OCI-LY7 (cell line): ENCODE data around the gene TADA2B.

Source experiments
- EZH2phosphoT487 ChIP-seq: fragments of 200-600 bp; sonication (generic); IDR thresholded peaks from 2 replicates; pipeline ENCODE4 v1.6.1; 2018; ENCODE audit warnings: low read depth, borderline replicate concordance, mild to moderate bottlenecking, mixed run types, antibody characterized with exemption, low read length, moderate library complexity, mixed read lengths
- TF ChIP-seq, protein P1 (sequence below): fragments of 200-600 bp; sonication (generic); conservative IDR thresholded peaks from 2 replicates; pipeline ENCODE4 v1.5.1; 2014; ENCODE audit warnings: mild to moderate bottlenecking, antibody characterized with exemption, low read length, moderate library complexity, mixed read lengths

DNA sequence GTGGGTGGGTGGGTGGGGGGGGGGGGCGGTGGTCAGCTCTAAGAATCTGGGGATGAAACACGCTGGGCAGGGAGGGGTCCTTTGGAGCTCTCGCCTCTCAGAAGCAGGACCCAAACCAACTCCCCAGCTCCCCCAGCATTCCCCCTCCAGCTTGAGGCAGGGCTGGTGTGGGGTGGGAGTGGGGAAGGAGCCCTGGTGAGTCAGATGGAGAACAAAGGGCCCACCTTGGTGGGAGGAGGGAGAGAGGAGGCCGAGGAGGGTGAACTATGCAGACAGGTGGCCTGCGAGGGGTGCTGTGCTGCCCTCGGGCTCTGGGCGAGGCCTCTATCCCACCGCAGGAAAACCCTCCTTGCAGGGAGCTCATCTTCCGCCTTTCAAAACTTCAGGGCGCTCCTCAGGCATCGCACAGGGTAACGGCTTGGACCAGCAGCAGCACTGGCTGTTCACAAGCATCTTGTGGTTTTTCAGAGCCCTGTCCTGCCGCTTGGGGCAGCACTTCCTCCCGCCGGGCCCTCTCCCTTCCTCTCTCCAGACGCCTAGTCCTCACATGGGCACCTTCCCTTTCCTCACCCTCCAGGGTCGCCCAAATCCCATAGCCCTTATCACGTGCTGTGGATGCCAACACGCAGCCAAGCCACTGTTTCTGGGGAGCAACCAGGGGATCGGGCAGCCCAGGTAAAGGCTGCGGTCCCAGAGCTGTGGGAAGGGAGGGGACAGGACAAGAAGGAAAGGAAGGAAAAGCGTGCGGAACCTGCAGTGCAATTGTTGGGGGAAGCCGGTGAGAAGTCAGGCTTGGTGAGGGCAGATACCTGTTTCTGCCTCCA is 58.7 kb downstream of the TADA2B start:
- TF ChIP-seq, protein P1, sequence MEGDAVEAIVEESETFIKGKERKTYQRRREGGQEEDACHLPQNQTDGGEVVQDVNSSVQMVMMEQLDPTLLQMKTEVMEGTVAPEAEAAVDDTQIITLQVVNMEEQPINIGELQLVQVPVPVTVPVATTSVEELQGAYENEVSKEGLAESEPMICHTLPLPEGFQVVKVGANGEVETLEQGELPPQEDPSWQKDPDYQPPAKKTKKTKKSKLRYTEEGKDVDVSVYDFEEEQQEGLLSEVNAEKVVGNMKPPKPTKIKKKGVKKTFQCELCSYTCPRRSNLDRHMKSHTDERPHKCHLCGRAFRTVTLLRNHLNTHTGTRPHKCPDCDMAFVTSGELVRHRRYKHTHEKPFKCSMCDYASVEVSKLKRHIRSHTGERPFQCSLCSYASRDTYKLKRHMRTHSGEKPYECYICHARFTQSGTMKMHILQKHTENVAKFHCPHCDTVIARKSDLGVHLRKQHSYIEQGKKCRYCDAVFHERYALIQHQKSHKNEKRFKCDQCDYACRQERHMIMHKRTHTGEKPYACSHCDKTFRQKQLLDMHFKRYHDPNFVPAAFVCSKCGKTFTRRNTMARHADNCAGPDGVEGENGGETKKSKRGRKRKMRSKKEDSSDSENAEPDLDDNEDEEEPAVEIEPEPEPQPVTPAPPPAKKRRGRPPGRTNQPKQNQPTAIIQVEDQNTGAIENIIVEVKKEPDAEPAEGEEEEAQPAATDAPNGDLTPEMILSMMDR: peak; percentile 80
- TF ChIP-seq EZH2phosphoT487: no peak
